Mesendoderm (in vitro differentiated cells): ENCODE data around the gene QSOX2.

Experiments
- DNase-seq: peaks from one replicate; pipeline ENCODE4 v3.0.0; 2013
- H2AK5ac ChIP-seq: 2 replicates; pipeline ENCODE4 v1.6.1; 2013; ENCODE audit warnings: low read length, inconsistent platforms
- H2BK120ac ChIP-seq: 2 replicates; pipeline ENCODE4 v1.6.1; 2013; ENCODE audit warnings: low read depth, mild to moderate bottlenecking, low read length, moderate library complexity, mixed read lengths
- H2BK15ac ChIP-seq: replicated peaks from 2 replicates; pipeline ENCODE4 v1.6.1; 2013; ENCODE audit warnings: low read depth, mild to moderate bottlenecking, moderate library complexity
- H2BK5ac ChIP-seq: 2 replicates; pipeline ENCODE4 v1.6.1; 2013; ENCODE audit warnings: low read length, inconsistent platforms
- H3K18ac ChIP-seq: 2 replicates; pipeline ENCODE4 v1.6.1; 2013; ENCODE audit warnings: mild to moderate bottlenecking, low read length, mixed read lengths
- H3K23ac ChIP-seq: one replicate; pipeline ENCODE4 v1.6.1; 2013; ENCODE audit warnings: low read length
- H3K27ac ChIP-seq: 2 replicates; pipeline ENCODE4 v1.5.1; 2013; ENCODE audit warnings: low read depth, mild to moderate bottlenecking, inconsistent platforms, low read length, moderate library complexity
- H3K27me3 ChIP-seq: 2 replicates; pipeline ENCODE4 v1.6.1; 2013; ENCODE audit warnings: low read length, control low read depth, mild to moderate bottlenecking, inconsistent platforms; ENCODE audit not compliant: insufficient read depth, poor library complexity
- H3K36me3 ChIP-seq: 2 replicates; pipeline ENCODE4 v1.6.1; 2013; ENCODE audit warnings: low read length, inconsistent platforms; ENCODE audit not compliant: control insufficient read depth, insufficient read depth
- H3K4ac ChIP-seq: one replicate; pipeline ENCODE4 v1.6.1; 2013; ENCODE audit warnings: low read depth, mild to moderate bottlenecking, low read length, moderate library complexity
- H3K4me1 ChIP-seq: 2 replicates; pipeline ENCODE4 v1.6.1; 2013; ENCODE audit warnings: low read depth, low read length, inconsistent platforms; ENCODE audit not compliant: control insufficient read depth
- H3K4me2 ChIP-seq: 2 replicates; pipeline ENCODE4 v1.6.1; 2013; ENCODE audit warnings: low read length
- H3K4me3 ChIP-seq: 2 replicates; pipeline ENCODE4 v1.5.1; 2013; ENCODE audit warnings: mild to moderate bottlenecking, low read length
- H3K56ac ChIP-seq: one replicate; pipeline ENCODE4 v1.6.1; 2013; ENCODE audit warnings: low read length
- H3K79me1 ChIP-seq: 2 replicates; pipeline ENCODE4 v1.6.1; 2013; ENCODE audit warnings: low read length, inconsistent platforms
- H3K79me2 ChIP-seq: 2 replicates; pipeline ENCODE4 v1.6.1; 2013; ENCODE audit warnings: mild to moderate bottlenecking, low read length; ENCODE audit not compliant: control insufficient read depth, insufficient read depth
- H3K9ac ChIP-seq: 2 replicates; pipeline ENCODE4 v1.6.1; 2013; ENCODE audit warnings: low read length, inconsistent platforms
- H4K5ac ChIP-seq: one replicate; pipeline ENCODE4 v1.6.1; 2013; ENCODE audit warnings: low read length
- H4K8ac ChIP-seq: one replicate; pipeline ENCODE4 v1.6.1; 2013; ENCODE audit warnings: low read depth, mild to moderate bottlenecking, control low read depth, low read length, moderate library complexity
- WGBS: extraction: QIAGEN DNeasy Blood & Tissue Kit; methylation state at CpG from one replicate; pipeline ENCODE4 v1.1.7; 2013; ENCODE audit warnings: low lambda C conversion rate, missing lambda C conversion rate; ENCODE audit not compliant: insufficient coverage; ENCODE audit errors: extremely low coverage; 5-methylcytosine and 5-hydroxymethylcytosine counted together

Gene QSOX2

GRCh38 chr9:136259836-136260235 is 14.2 kb upstream of the QSOX2 start:
- H3K27ac ChIP-seq = no peak overlapping the region
- H2BK15ac ChIP-seq = no peak overlapping the region
- H3K79me1 ChIP-seq = no peaks in the 10 kb centered on the region
- H2BK120ac ChIP-seq = no peak overlapping the region
- no peaks in the 10 kb centered on the region for H3K79me2 ChIP-seq
- no peak overlapping the region for H2AK5ac ChIP-seq
- H3K23ac ChIP-seq = no peak overlapping the region
- H4K8ac ChIP-seq = no peak overlapping the region
- no peaks in the 10 kb centered on the region for H3K36me3 ChIP-seq
- no peaks in the 10 kb centered on the region for H3K27me3 ChIP-seq
- H3K4me1 ChIP-seq = no peaks in the 10 kb centered on the region
- no peak overlapping the region for H3K9ac ChIP-seq
- no peak overlapping the region for H4K5ac ChIP-seq
- H3K18ac ChIP-seq = no peak overlapping the region
- H3K56ac ChIP-seq = no peak overlapping the region
- no CpG with 5 or more reads among the region's 17 CpGs for WGBS
- no peak overlapping the region for H3K4ac ChIP-seq
- DNase-seq = no peak
- H3K4me3 ChIP-seq = no peak overlapping the region
- H3K4me2 ChIP-seq = no peak overlapping the region
- no peak overlapping the region for H2BK5ac ChIP-seq

DNA sequence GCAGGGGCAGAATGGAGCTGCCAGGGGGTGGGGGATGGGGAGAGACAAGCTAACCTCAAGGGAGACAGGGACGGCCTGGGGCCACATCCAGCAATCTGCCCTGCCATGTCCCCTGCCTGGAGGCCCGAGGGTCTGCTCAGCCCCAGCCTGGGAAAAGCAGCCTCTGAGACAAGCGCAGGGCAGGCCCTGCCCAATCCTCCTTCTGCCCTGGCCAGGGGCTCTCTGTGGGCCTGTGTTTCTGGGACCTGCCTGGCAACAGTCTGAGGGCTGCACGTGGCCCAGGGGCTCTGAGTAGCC is 13.9 kb upstream of the QSOX2 start:
- Histone ChIP-seq H3K23ac (no peak overlapping the region), H2BK15ac (no peak overlapping the region), H3K4ac (no peak overlapping the region), H3K27me3 (no peaks in the 10 kb centered on the region), H2AK5ac (no peak overlapping the region), H3K36me3 (no peaks in the 10 kb centered on the region), H4K5ac (no peak overlapping the region), H3K56ac (no peak overlapping the region), H3K4me3 (no peak overlapping the region), H3K79me1 (no peaks in the 10 kb centered on the region), H2BK5ac (no peak overlapping the region), H2BK120ac (no peak overlapping the region), H3K4me2 (no peak overlapping the region), H3K18ac (no peak overlapping the region), H3K27ac (no peak overlapping the region), H3K4me1 (no peaks in the 10 kb centered on the region), H4K8ac (no peak overlapping the region), H3K79me2 (no peaks in the 10 kb centered on the region), H3K9ac (no peak overlapping the region)
- WGBS = no CpG with 5 or more reads among the region's 4 CpGs
- DNase-seq = no peak

GRCh38 chr9:136258786-136259516 is 13.3 kb upstream of the QSOX2 start:
- WGBS = no CpG with 5 or more reads among the region's 22 CpGs
- Histone ChIP-seq H3K79me2 (no peaks in the 10 kb centered on the region), H3K36me3 (no peaks in the 10 kb centered on the region), H3K4ac (no peak overlapping the region), H3K23ac (no peak overlapping the region), H3K56ac (no peak overlapping the region), H2BK120ac (no peak overlapping the region), H3K27me3 (no peaks in the 10 kb centered on the region), H2BK5ac (no peak overlapping the region), H3K27ac (no peak overlapping the region), H4K8ac (no peak overlapping the region), H3K4me3 (no peak overlapping the region), H3K18ac (no peak overlapping the region), H2AK5ac (no peak overlapping the region), H4K5ac (no peak overlapping the region), H3K9ac (no peak overlapping the region), H2BK15ac (no peak overlapping the region), H3K4me2 (no peak overlapping the region), H3K4me1 (no peaks in the 10 kb centered on the region), H3K79me1 (no peaks in the 10 kb centered on the region)
- no peak for DNase-seq

- Histone ChIP-seq H3K36me3 (no peaks in the 10 kb centered on the region), H3K18ac (no peak overlapping the region), H3K4me2 (no peak overlapping the region), H4K8ac (no peak overlapping the region), H3K27me3 (no peaks in the 10 kb centered on the region), H3K56ac (no peak overlapping the region), H3K79me1 (no peaks in the 10 kb centered on the region), H3K23ac (no peak overlapping the region), H3K4me1 (no peaks in the 10 kb centered on the region), H2BK120ac (no peak overlapping the region), H3K27ac (no peak overlapping the region), H2BK15ac (no peak overlapping the region), H3K9ac (no peak overlapping the region), H2AK5ac (no peak overlapping the region), H3K4me3 (no peak overlapping the region), H4K5ac (no peak overlapping the region), H2BK5ac (no peak overlapping the region), H3K4ac (no peak overlapping the region), H3K79me2 (no peaks in the 10 kb centered on the region)
- DNase-seq = no peak
- WGBS = no CpG with 5 or more reads among the region's 13 CpGs
These were observed 12.7 kb upstream of the QSOX2 start for GRCh38 chr9:136258299-136258625.

GRCh38 chr9:136257381-136258298 is 12.0 kb upstream of the QSOX2 start:
- no CpG with 5 or more reads among the region's 39 CpGs for WGBS
- H2BK15ac ChIP-seq = no peak overlapping the region
- H3K27ac ChIP-seq = no peak overlapping the region
- no peak overlapping the region for H3K23ac ChIP-seq
- no peak overlapping the region for H3K4ac ChIP-seq
- no peaks in the 10 kb centered on the region for H3K36me3 ChIP-seq
- H3K9ac ChIP-seq = no peak overlapping the region
- H3K18ac ChIP-seq = no peak overlapping the region
- H3K79me2 ChIP-seq = no peaks in the 10 kb centered on the region
- H2AK5ac ChIP-seq = no peak overlapping the region
- no peak overlapping the region for H4K5ac ChIP-seq
- no peak overlapping the region for H2BK5ac ChIP-seq
- no peaks in the 10 kb centered on the region for H3K79me1 ChIP-seq
- no peaks in the 10 kb centered on the region for H3K27me3 ChIP-seq
- H2BK120ac ChIP-seq = no peak overlapping the region
- H3K56ac ChIP-seq = no peak overlapping the region
- H3K4me2 ChIP-seq = no peak overlapping the region
- no peak overlapping the region for H3K4me3 ChIP-seq
- no peak overlapping the region for H4K8ac ChIP-seq
- no peaks in the 10 kb centered on the region for H3K4me1 ChIP-seq
- DNase-seq = no peak
